BJ (cell line): ENCODE data around the gene LIPA. TPM values are rescaled to one million over a fixed set of nuclear protein-coding genes. Genes with fewer than 3 reads are reported as not detected.

Experiments
- CTCF ChIA-PET: fragments of 350-600 bp; formaldehyde crosslinking; extraction: SDS; loops from one replicate; lab custom pipeline; 2021; ENCODE audit warnings: antibody characterized with exemption, inconsistent platforms; lab: Yijun Ruan, JAX
- POLR2A ChIA-PET: fragments of 300-600 bp; sonication (Branson Sonifier 250); formaldehyde crosslinking; extraction: SDS; loops from one replicate; lab custom pipeline; 2021; ENCODE audit warnings: antibody characterized with exemption; lab: Charles Lee
- DNase-seq: peaks from one replicate; pipeline ENCODE4 v3.0.0-alpha.2; 2011; ENCODE audit warnings: low read depth
- H3K27me3 ChIP-seq: 2 replicates; pipeline ENCODE4 v1.6.0; 2011; ENCODE audit warnings: low read length; ENCODE audit not compliant: control insufficient read depth, insufficient read depth
- H3K36me3 ChIP-seq: 2 replicates; pipeline ENCODE4 v1.5.1; 2011; ENCODE audit warnings: low read length; ENCODE audit not compliant: control insufficient read depth, insufficient read depth
- H3K4me3 ChIP-seq: 2 replicates; pipeline ENCODE4 v1.5.1; 2011; ENCODE audit warnings: low read depth, mild to moderate bottlenecking, control low read depth, low read length
- CTCF ChIP-seq: IDR thresholded peaks from 2 replicates; pipeline ENCODE4 v1.5.1; 2011; ENCODE audit warnings: low read depth, mild to moderate bottlenecking, control low read depth, inconsistent platforms, low read length, moderate library complexity; ENCODE audit not compliant: insufficient read depth
- polyA plus RNA-seq: library from polyadenylated mRNA; depleted of rRNA; stranded (reverse); fragments of >200 nt; gene quantifications from 2 replicates; pipeline ENCODE4 v1.2.3, GENCODE V29; 2011

The LIPA gene
- polyA plus RNA-seq, 1 experiment, result 80.3 TPM

GRCh38 chr10:89185658-89186057 lies 65.9 kb downstream of the LIPA start:
- peaks cover 3% of the 10 kb centered on the region; the same call in 1 of the 2 replicates for H3K27me3 ChIP-seq
- DNase-seq, result no peak
- ChIA-PET CTCF (no interaction called here), POLR2A (no interaction called here)
- TF ChIP-seq CTCF, result no peak
- no peak overlapping the region for H3K4me3 ChIP-seq
- H3K36me3 ChIP-seq, result no peaks in the 10 kb centered on the region

- Histone ChIP-seq H3K4me3 (no peak overlapping the region), H3K27me3 (peaks cover 3% of the 10 kb centered on the region; the same call in 1 of the 2 replicates), H3K36me3 (no peaks in the 10 kb centered on the region)
- ChIA-PET CTCF (interaction anchor here (1.3 kb wide), 1 partner anchor 17 kb away, joined by 3 read pairs; no protein-coding TSS in a partner anchor), POLR2A (no interaction called here)
- no peak for DNase-seq
- TF ChIP-seq CTCF, result no peak
Observed at GRCh38 chr10:89184638-89185037, 66.9 kb downstream of the LIPA start.

GRCh38 chr10:89183571-89183970 lies 68.0 kb downstream of the LIPA start:
- TF ChIP-seq CTCF, result no peak
- H3K4me3 ChIP-seq, result no peak overlapping the region
- peaks cover 3% of the 10 kb centered on the region; the same call in 1 of the 2 replicates for H3K27me3 ChIP-seq
- POLR2A ChIA-PET, result interaction anchor here (0.5 kb wide), 1 partner anchor 209 kb away, joined by 4 read pairs; the partner anchor contains the start of gene IFIT1
- DNase-seq, result no peak
- CTCF ChIA-PET, result interaction anchor here (0.5 to 1.3 kb wide), 2 partner anchors 18 to 247 kb away, joined by 3 to 5 read pairs; no protein-coding TSS in a partner anchor
- H3K36me3 ChIP-seq, result no peaks in the 10 kb centered on the region

GRCh38 chr10:89182894-89183293 lies 68.7 kb downstream of the LIPA start:
- no peak overlapping the region for H3K4me3 ChIP-seq
- DNase-seq, result no peak
- ChIA-PET CTCF (interaction anchor here (0.5 kb wide), 1 partner anchor 246 kb away, joined by 5 read pairs; no protein-coding TSS in a partner anchor), POLR2A (no interaction called here)
- H3K27me3 ChIP-seq, result peaks cover 3% of the 10 kb centered on the region; the same call in 1 of the 2 replicates
- TF ChIP-seq CTCF, result no peak
- no peaks in the 10 kb centered on the region for H3K36me3 ChIP-seq

- Histone ChIP-seq H3K27me3 (no peaks in the 10 kb centered on the region), H3K4me3 (no peak overlapping the region), H3K36me3 (no peaks in the 10 kb centered on the region)
- POLR2A ChIA-PET, result no interaction called here
- CTCF ChIA-PET, result interaction anchor here (0.9 kb wide), 2 partner anchors 16 to 29 kb away, joined by 3 read pairs; no protein-coding TSS in a partner anchor
- no peak for DNase-seq
- no peak for TF ChIP-seq CTCF
Observed at GRCh38 chr10:89175816-89176215, 75.8 kb downstream of the LIPA start.
